Measurements from ENCODE around the gene RAB1B. TPM values are rescaled to one million over a fixed set of nuclear protein-coding genes. Genes with fewer than 3 reads are reported as not detected.

RAB1B gene
- polyA plus RNA-seq, 2 donors = 129 to 156 TPM

DNA sequence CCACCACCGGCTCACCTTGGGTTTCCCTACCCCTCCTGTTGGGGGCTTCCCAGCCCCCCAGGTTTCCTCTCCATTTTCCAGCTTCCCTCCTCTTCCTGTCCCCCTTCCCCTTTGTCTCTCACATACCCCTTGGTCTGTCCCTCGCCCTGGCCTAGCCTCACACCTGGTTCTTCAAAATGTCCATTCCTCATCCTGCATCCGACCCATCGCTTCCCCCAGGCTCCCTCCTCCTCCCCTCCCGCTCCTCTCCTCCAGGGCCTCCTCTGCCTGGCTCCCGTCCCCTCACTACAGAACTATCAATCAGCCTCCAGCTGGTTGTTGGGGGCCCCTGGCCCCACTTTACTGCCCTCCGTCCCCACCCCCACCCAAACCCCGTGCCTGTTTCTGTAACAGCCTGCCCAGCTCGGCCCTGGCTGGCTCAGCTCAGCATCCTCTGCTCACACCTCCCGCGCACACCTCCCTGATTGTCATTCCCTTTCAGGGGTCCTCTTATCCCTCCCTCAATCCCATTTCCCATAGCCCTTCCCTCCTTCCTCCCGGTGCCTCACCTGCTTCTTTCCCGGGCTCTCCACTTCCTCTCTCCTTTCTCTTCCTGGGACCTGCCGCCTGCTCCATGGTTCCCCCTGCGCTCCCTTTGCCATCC is 10.8 kb downstream of the RAB1B start:
- Histone ChIP-seq H3K9me3 (ENCODE audit: control insufficient read depth in 2 of 2, insufficient read depth in 1 of 2, low read depth in 1 of 2, low read length in 1 of 2) (no peaks in the 10 kb centered on the region), H3K27me3 (ENCODE audit: control insufficient read depth in 1 of 2, insufficient read depth in 2 of 2, low read length in 2 of 2) (no peaks in the 10 kb centered on the region), H3K27ac (ENCODE audit: low read depth in 2 of 2, low read length in 1 of 2) (no peak overlapping the region), H3K4me3 (ENCODE audit: low read depth in 1 of 2, low read length in 2 of 2) (no peak overlapping the region), H3K36me3 (ENCODE audit: control insufficient read depth in 2 of 2, insufficient read depth in 2 of 2, low read length in 1 of 2) (peaks cover 3 to 20% of the 10 kb centered on the region in 2 donors), H3K4me1 (ENCODE audit: control insufficient read depth in 2 of 2, insufficient read depth in 2 of 2, low read length in 1 of 2) (peaks cover 5 to 7% of the 10 kb centered on the region in 2 donors)
- WGBS, 2 donors = 72% methylated on average over 15 of the region's 15 CpGs

- Histone ChIP-seq H3K4me3 (ENCODE audit: low read depth in 1 of 2, low read length in 2 of 2) (no peak overlapping the region), H3K36me3 (ENCODE audit: control insufficient read depth in 2 of 2, insufficient read depth in 2 of 2, low read length in 1 of 2) (peaks cover 0 to 19% of the 10 kb centered on the region in 2 donors), H3K27ac (ENCODE audit: low read depth in 2 of 2, low read length in 1 of 2) (no peak overlapping the region), H3K27me3 (ENCODE audit: control insufficient read depth in 1 of 2, insufficient read depth in 2 of 2, low read length in 2 of 2) (no peaks in the 10 kb centered on the region), H3K9me3 (ENCODE audit: control insufficient read depth in 2 of 2, insufficient read depth in 1 of 2, low read depth in 1 of 2, low read length in 1 of 2) (no peaks in the 10 kb centered on the region), H3K4me1 (ENCODE audit: control insufficient read depth in 2 of 2, insufficient read depth in 2 of 2, low read length in 1 of 2) (peaks cover 5 to 7% of the 10 kb centered on the region in 2 donors)
- WGBS, 2 donors = 74 to 78% methylated on average over 14 of the region's 14 CpGs
Measured at GRCh38 chr11:66280428-66280827, 12.0 kb downstream of the RAB1B start.

GRCh38 chr11:66281001-66281400 is 12.6 kb downstream of the RAB1B start:
- Histone ChIP-seq H3K4me3 (ENCODE audit: low read depth in 1 of 2, low read length in 2 of 2) (no peak overlapping the region), H3K36me3 (ENCODE audit: control insufficient read depth in 2 of 2, insufficient read depth in 2 of 2, low read length in 1 of 2) (peaks cover 0 to 15% of the 10 kb centered on the region in 2 donors), H3K27me3 (ENCODE audit: control insufficient read depth in 1 of 2, insufficient read depth in 2 of 2, low read length in 2 of 2) (no peaks in the 10 kb centered on the region), H3K27ac (ENCODE audit: low read depth in 2 of 2, low read length in 1 of 2) (no peak overlapping the region), H3K9me3 (ENCODE audit: control insufficient read depth in 2 of 2, insufficient read depth in 1 of 2, low read depth in 1 of 2, low read length in 1 of 2) (no peaks in the 10 kb centered on the region), H3K4me1 (ENCODE audit: control insufficient read depth in 2 of 2, insufficient read depth in 2 of 2, low read length in 1 of 2) (peaks cover 5 to 8% of the 10 kb centered on the region in 2 donors)
- WGBS, 2 donors = 84 to 87% methylated on average over 6 of the region's 6 CpGs

GRCh38 chr11:66281776-66282467 is 13.5 kb downstream of the RAB1B start:
- H3K27me3 ChIP-seq (ENCODE audit: control insufficient read depth in 1 of 2, insufficient read depth in 2 of 2, low read length in 2 of 2) = no peaks in the 10 kb centered on the region
- 34 to 37% methylated on average over 20 of the region's 20 CpGs for WGBS, 2 donors
- H3K9me3 ChIP-seq (ENCODE audit: control insufficient read depth in 2 of 2, insufficient read depth in 1 of 2, low read depth in 1 of 2, low read length in 1 of 2) = no peaks in the 10 kb centered on the region
- no peak overlapping the region for H3K27ac ChIP-seq (ENCODE audit: low read depth in 2 of 2, low read length in 1 of 2)
- H3K36me3 ChIP-seq (ENCODE audit: control insufficient read depth in 2 of 2, insufficient read depth in 2 of 2, low read length in 1 of 2) = peaks cover 0 to 14% of the 10 kb centered on the region in 2 donors
- peaks cover 5 to 9% of the 10 kb centered on the region in 2 donors for H3K4me1 ChIP-seq (ENCODE audit: control insufficient read depth in 2 of 2, insufficient read depth in 2 of 2, low read length in 1 of 2)
- no peak overlapping the region for H3K4me3 ChIP-seq (ENCODE audit: low read depth in 1 of 2, low read length in 2 of 2)

DNA sequence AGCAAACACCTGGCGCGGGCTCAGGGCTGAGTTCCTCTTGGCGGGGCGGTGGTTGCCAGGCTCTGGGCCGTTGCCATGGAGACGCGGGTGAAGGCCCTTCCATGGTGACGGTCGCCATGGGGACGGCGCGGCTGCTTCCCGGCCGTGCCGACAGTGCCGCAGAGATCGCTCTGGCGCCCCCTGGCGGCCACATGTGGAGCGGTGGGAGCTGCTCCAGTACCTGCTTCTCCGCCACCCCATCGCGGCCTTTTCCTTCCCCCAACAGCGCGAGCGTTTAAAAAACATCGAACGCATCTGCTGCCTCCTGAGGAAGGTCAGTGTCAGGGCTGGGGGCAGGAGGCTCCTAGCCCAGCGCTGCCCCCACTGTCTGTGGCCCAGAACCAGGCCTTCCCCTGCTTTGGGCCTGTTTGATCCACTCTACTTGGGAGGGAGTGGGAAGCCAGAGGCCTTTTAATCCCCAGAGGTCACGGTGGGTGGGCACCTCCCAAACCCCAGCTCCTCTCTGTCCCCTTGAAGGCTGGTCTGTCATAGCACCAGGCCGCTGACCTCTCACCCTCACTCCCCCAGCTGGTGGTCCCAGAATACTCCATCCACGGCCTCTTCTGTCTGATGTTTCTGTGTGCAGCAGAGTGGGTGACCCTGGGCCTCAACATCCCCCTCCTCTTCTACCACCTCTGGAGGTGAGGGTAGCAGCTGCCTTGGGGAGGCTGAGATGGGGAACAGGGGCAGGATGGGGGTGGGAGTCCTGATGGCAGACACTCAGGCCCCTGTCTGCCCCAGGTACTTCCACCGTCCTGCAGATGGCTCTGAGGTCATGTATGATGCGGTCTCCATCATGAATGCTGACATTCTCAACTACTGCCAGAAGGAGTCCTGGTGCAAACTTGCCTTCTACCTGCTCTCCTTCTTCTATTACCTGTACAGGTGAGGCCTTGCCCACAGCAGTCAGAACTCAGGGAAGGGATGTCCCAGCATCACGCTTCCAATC is 14.3 kb downstream of the RAB1B start:
- peaks cover 3 to 9% of the 10 kb centered on the region in 2 donors for H3K4me1 ChIP-seq (ENCODE audit: control insufficient read depth in 2 of 2, insufficient read depth in 2 of 2, low read length in 1 of 2)
- H3K36me3 ChIP-seq (ENCODE audit: control insufficient read depth in 2 of 2, insufficient read depth in 2 of 2, low read length in 1 of 2) = peaks cover 0 to 14% of the 10 kb centered on the region in 2 donors
- WGBS, 2 donors = 13 to 14% methylated on average over 35 of the region's 35 CpGs
- H3K27me3 ChIP-seq (ENCODE audit: control insufficient read depth in 1 of 2, insufficient read depth in 2 of 2, low read length in 2 of 2) = no peaks in the 10 kb centered on the region
- H3K9me3 ChIP-seq (ENCODE audit: control insufficient read depth in 2 of 2, insufficient read depth in 1 of 2, low read depth in 1 of 2, low read length in 1 of 2) = no peaks in the 10 kb centered on the region
- no peak overlapping the region for H3K27ac ChIP-seq (ENCODE audit: low read depth in 2 of 2, low read length in 1 of 2)
- H3K4me3 ChIP-seq (ENCODE audit: low read depth in 1 of 2, low read length in 2 of 2) = no peak overlapping the region

GRCh38 chr11:66283461-66284105 is 15.1 kb downstream of the RAB1B start:
- H3K27me3 ChIP-seq (ENCODE audit: control insufficient read depth in 1 of 2, insufficient read depth in 2 of 2, low read length in 2 of 2) = no peaks in the 10 kb centered on the region
- no peak overlapping the region for H3K4me3 ChIP-seq (ENCODE audit: low read depth in 1 of 2, low read length in 2 of 2)
- H3K9me3 ChIP-seq (ENCODE audit: control insufficient read depth in 2 of 2, insufficient read depth in 1 of 2, low read depth in 1 of 2, low read length in 1 of 2) = no peaks in the 10 kb centered on the region
- H3K27ac ChIP-seq (ENCODE audit: low read depth in 2 of 2, low read length in 1 of 2) = no peak overlapping the region
- WGBS, 2 donors = 77 to 83% methylated on average over 13 to 14 of the region's 14 CpGs
- H3K36me3 ChIP-seq (ENCODE audit: control insufficient read depth in 2 of 2, insufficient read depth in 2 of 2, low read length in 1 of 2) = peaks cover 0 to 14% of the 10 kb centered on the region in 2 donors
- peaks cover 6 to 15% of the 10 kb centered on the region in 2 donors for H3K4me1 ChIP-seq (ENCODE audit: control insufficient read depth in 2 of 2, insufficient read depth in 2 of 2, low read length in 1 of 2)

GRCh38 chr11:66284526-66285078 is 16.2 kb downstream of the RAB1B start:
- no peaks in the 10 kb centered on the region for H3K27me3 ChIP-seq (ENCODE audit: control insufficient read depth in 1 of 2, insufficient read depth in 2 of 2, low read length in 2 of 2)
- peaks cover 7 to 16% of the 10 kb centered on the region in 2 donors for H3K4me1 ChIP-seq (ENCODE audit: control insufficient read depth in 2 of 2, insufficient read depth in 2 of 2, low read length in 1 of 2)
- no peak overlapping the region for H3K4me3 ChIP-seq (ENCODE audit: low read depth in 1 of 2, low read length in 2 of 2)
- peaks cover 0 to 14% of the 10 kb centered on the region in 2 donors for H3K36me3 ChIP-seq (ENCODE audit: control insufficient read depth in 2 of 2, insufficient read depth in 2 of 2, low read length in 1 of 2)
- 94 to 95% methylated on average over 16 of the region's 16 CpGs for WGBS, 2 donors
- H3K9me3 ChIP-seq (ENCODE audit: control insufficient read depth in 2 of 2, insufficient read depth in 1 of 2, low read depth in 1 of 2, low read length in 1 of 2) = no peaks in the 10 kb centered on the region
- H3K27ac ChIP-seq (ENCODE audit: low read depth in 2 of 2, low read length in 1 of 2) = no peak overlapping the region

GRCh38 chr11:66285250-66285947 is 17.0 kb downstream of the RAB1B start:
- Histone ChIP-seq H3K27ac (ENCODE audit: low read depth in 2 of 2, low read length in 1 of 2) (no peak overlapping the region), H3K27me3 (ENCODE audit: control insufficient read depth in 1 of 2, insufficient read depth in 2 of 2, low read length in 2 of 2) (no peaks in the 10 kb centered on the region), H3K4me3 (ENCODE audit: low read depth in 1 of 2, low read length in 2 of 2) (no peak overlapping the region), H3K4me1 (ENCODE audit: control insufficient read depth in 2 of 2, insufficient read depth in 2 of 2, low read length in 1 of 2) (peaks cover 11 to 23% of the 10 kb centered on the region in 2 donors), H3K9me3 (ENCODE audit: control insufficient read depth in 2 of 2, insufficient read depth in 1 of 2, low read depth in 1 of 2, low read length in 1 of 2) (no peaks in the 10 kb centered on the region), H3K36me3 (ENCODE audit: control insufficient read depth in 2 of 2, insufficient read depth in 2 of 2, low read length in 1 of 2) (peaks cover 0 to 14% of the 10 kb centered on the region in 2 donors)
- 84 to 89% methylated on average over 13 of the region's 13 CpGs for WGBS, 2 donors
